NCI-H1417 treated with DMSO at 0.1 percent for 48 hours (cell line): ENCODE results near the gene TAF1D.

Experiments used
- DNase-seq: peaks from one replicate; lab custom pipeline; 2025; lab: John Stamatoyannopoulos, UW

Gene TAF1D

DNA sequence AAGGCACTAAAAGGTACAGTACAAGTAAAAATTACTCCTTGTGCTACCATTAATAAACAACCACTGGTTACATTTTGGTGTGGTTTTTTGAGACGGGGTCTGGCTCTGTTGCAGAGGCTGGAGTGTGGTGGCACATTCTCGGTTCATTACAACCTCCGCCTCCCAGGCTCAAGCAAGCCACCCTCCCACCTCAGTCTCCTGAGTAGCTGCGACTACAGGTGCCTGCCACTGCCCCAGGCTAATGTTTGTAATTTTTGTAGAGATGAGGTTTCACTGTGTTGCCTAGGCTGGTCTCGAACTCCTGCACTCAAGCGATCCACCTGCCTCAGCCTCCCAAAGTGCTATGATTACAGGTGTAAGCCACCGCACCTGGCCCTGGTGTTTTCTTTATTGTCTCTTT, 20.8 kb downstream of the TAF1D start:
- no peak for DNase-seq

GRCh38 chr11:93719310-93719709, 22.0 kb downstream of the TAF1D start:
- no peak for DNase-seq

GRCh38 chr11:93718057-93718563, 23.2 kb downstream of the TAF1D start:
- no peak for DNase-seq

- DNase-seq, result no peak
Measured at GRCh38 chr11:93717501-93717900, 23.8 kb downstream of the TAF1D start.

GRCh38 chr11:93715797-93716396, 25.4 kb downstream of the TAF1D start:
- DNase-seq, result no peak

DNA sequence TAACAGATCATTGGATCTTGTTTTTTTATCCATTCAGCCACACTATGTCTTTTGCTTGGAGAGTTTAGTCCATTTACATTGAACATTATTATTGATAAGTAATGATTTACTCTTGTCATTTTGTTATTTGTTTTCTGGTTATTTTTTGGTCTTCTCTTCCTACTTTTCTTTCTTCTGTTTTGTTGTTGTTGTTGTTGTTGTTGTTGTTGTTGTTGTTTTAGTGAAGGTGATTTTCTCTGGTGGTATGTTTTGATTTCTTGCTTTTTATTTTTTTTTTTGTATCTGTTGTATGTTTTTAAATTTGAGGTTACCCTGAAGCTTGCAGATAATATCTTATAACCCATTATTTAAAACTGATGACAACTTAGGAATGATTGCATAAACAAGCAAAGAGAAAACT, 28.6 kb downstream of the TAF1D start:
- DNase-seq, result no peak

GRCh38 chr11:93710239-93710638, 31.1 kb downstream of the TAF1D start:
- no peak for DNase-seq

- no peak for DNase-seq
Measured at GRCh38 chr11:93704237-93704636, 37.1 kb downstream of the TAF1D start.

GRCh38 chr11:93700830-93701229, 40.5 kb downstream of the TAF1D start:
- DNase-seq, result no peak

DNA sequence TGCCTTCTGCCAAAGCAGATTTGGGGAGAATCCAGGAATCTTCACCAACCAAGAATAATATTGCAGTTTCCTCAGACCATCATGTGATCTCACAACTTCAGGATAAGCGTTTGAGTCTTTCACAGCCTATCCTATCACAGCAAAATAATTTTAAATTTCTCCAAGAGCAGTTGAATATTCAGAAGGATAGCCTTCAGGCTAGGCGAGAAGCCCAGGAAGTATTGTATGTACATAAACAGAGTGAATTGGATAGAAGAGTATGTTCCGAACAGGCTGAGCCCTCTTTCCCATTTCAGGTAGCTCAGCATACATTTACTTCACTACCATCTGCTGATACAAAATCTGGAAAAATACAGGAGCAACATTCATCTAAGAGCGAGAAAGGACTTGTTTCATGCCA, 43.7 kb downstream of the TAF1D start:
- DNase-seq, result no peak

DNA sequence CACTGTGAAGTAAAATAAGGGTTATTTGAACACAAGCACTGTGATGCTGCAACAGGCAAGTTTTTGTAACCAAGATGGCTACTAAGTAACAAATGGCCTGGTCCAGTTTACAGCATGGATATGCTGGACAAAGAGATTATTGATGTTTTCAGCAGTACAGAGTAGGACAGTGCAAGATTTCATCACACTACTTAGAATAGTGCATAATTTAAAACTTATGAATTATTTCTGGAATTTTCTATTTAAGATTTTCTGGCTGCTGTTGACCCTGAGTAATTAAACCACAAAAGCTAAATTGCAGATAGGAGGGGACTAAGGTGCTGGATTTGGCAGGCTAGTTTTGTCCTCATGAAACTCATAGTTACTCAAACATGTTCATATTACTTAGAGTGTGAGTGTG, 46.7 kb downstream of the TAF1D start:
- no peak for DNase-seq

- no peak for DNase-seq
Measured at GRCh38 chr11:93694109-93694508, 47.2 kb downstream of the TAF1D start.

- no peak for DNase-seq
Measured at GRCh38 chr11:93689240-93689639, 52.1 kb downstream of the TAF1D start.

DNA sequence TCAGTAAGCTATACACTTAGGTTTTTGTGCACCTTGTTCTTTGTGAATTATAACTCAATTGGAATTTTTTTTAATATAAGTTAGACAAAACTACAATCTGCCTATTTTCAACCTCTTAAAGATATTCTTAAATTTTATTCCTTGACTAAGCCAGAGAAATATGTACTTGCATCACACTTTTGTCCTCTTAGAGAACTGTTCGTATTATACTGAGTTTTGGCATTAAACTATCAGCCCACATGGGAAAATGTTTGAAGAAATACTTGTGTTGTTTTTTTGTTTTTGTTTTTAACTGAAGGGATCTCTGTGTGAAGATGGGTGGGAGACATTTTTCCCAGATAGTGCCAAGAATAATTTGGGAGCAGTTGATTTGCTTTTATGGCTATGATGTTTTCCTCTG, 54.5 kb downstream of the TAF1D start:
- DNase-seq, result no peak

GRCh38 chr11:93686226-93686625, 55.1 kb downstream of the TAF1D start:
- no peak for DNase-seq
